ENCODE data around the gene ADD2. TPM values are rescaled to one million over a fixed set of nuclear protein-coding genes. Genes with fewer than 3 reads are reported as not detected.

Gene ADD2
- total RNA-seq, 1 experiment from 2014 or later = 4.4 TPM

- BruUV-seq (replicated peaks) = no TSS peak
- no peak for ATAC-seq
- Histone ChIP-seq H4K20me1 (ENCODE audit: low read length) (no peaks in the 10 kb centered on the region), H3F3A (ENCODE audit: low read length, unreplicated experiment) (no peaks in the 10 kb centered on the region), H3K4me2 (ENCODE audit: low read length) (no peak overlapping the region), H3K4me3 (ENCODE audit: low read length) (no peak overlapping the region), H2AFZ (ENCODE audit: low read length) (no peak overlapping the region), H3K9ac (ENCODE audit: low read length) (no peak overlapping the region), H3K4me1 (ENCODE audit: insufficient read depth, low read length) (no peaks in the 10 kb centered on the region), H3K79me2 (ENCODE audit: low read length) (no peaks in the 10 kb centered on the region), H3K27me3 (ENCODE audit: low read length) (peaks cover 50% of the 10 kb centered on the region), H3K36me3 (ENCODE audit: low read depth, low read length) (no peaks in the 10 kb centered on the region), H3K9me2 (replicated peaks; ENCODE audit: low read length) (no peaks in the 10 kb centered on the region), H3K27ac (ENCODE audit: low read length) (no peak overlapping the region), H3K9me3 (ENCODE audit: low read length) (no peaks in the 10 kb centered on the region)
- ChIA-PET POLR2A (ENCODE audit: unreplicated experiment) (no interaction called here), CTCF (no interaction called here)
- DNase-seq = no peak
- intact Hi-C loops (cut with micrococcal nuclease) = no loop called here
- TF ChIP-seq EZH2 (IDR thresholded peaks at IDR 0.05; ENCODE audit: low read length, unreplicated experiment) (no peak), EZH2phosphoT487 (IDR thresholded peaks at IDR 0.05; ENCODE audit: borderline replicate concordance, low read length) (no peak)
- TF ChIP-seq, protein P1, sequence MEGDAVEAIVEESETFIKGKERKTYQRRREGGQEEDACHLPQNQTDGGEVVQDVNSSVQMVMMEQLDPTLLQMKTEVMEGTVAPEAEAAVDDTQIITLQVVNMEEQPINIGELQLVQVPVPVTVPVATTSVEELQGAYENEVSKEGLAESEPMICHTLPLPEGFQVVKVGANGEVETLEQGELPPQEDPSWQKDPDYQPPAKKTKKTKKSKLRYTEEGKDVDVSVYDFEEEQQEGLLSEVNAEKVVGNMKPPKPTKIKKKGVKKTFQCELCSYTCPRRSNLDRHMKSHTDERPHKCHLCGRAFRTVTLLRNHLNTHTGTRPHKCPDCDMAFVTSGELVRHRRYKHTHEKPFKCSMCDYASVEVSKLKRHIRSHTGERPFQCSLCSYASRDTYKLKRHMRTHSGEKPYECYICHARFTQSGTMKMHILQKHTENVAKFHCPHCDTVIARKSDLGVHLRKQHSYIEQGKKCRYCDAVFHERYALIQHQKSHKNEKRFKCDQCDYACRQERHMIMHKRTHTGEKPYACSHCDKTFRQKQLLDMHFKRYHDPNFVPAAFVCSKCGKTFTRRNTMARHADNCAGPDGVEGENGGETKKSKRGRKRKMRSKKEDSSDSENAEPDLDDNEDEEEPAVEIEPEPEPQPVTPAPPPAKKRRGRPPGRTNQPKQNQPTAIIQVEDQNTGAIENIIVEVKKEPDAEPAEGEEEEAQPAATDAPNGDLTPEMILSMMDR (conservative IDR thresholded peaks at IDR 0.05; ENCODE audit: low read depth, low read length) = no peak
Observed at GRCh38 chr2:70797506-70797905, 29.5 kb upstream of the ADD2 start.

DNA sequence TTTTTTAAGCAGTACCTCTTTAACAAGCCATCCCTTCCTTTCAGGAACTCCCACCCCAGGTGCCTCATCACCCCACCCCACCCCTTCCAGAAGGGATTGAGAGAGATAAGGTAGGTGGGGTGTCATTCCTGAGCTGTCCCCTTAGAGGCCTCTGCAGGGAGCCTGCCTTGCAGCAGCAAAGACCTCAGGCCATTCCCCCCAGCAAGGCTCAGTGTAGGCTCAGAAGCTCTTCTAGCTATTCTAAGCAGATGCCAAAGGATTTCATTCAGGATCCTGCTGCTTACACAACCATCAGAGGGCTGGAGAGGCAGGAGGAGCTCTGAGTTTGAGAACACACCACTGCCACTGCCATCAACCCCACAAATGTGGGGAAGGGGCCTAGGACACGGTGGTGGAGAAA is 28.3 kb upstream of the ADD2 start:
- no peaks in the 10 kb centered on the region for H3K9me3 ChIP-seq (ENCODE audit: low read length)
- H3K4me2 ChIP-seq (ENCODE audit: low read length) = no peak overlapping the region
- peaks cover 47% of the 10 kb centered on the region for H3K27me3 ChIP-seq (ENCODE audit: low read length)
- H3K79me2 ChIP-seq (ENCODE audit: low read length) = no peaks in the 10 kb centered on the region
- ChIA-PET POLR2A (ENCODE audit: unreplicated experiment) (interaction anchor here (0.6 kb wide), 1 partner anchor 45 kb away, joined by 3 read pairs; no protein-coding TSS in a partner anchor), CTCF (no interaction called here)
- DNase-seq (no peak), ATAC-seq (no peak)
- no peaks in the 10 kb centered on the region for H4K20me1 ChIP-seq (ENCODE audit: low read length)
- no peak overlapping the region for H3K9ac ChIP-seq (ENCODE audit: low read length)
- H3K36me3 ChIP-seq (ENCODE audit: low read depth, low read length) = no peaks in the 10 kb centered on the region
- BruUV-seq (replicated peaks) = no TSS peak
- H3K27ac ChIP-seq (ENCODE audit: low read length) = no peak overlapping the region
- H3K4me1 ChIP-seq (ENCODE audit: insufficient read depth, low read length) = no peaks in the 10 kb centered on the region
- H3F3A ChIP-seq (ENCODE audit: low read length, unreplicated experiment) = no peaks in the 10 kb centered on the region
- no peak overlapping the region for H2AFZ ChIP-seq (ENCODE audit: low read length)
- no peak overlapping the region for H3K4me3 ChIP-seq (ENCODE audit: low read length)
- TF ChIP-seq EZH2phosphoT487 (IDR thresholded peaks at IDR 0.05; ENCODE audit: borderline replicate concordance, low read length) (no peak), EZH2 (IDR thresholded peaks at IDR 0.05; ENCODE audit: low read length, unreplicated experiment) (no peak)
- TF ChIP-seq, protein P1 (conservative IDR thresholded peaks at IDR 0.05; ENCODE audit: low read depth, low read length) = no peak
- H3K9me2 ChIP-seq (replicated peaks; ENCODE audit: low read length) = no peaks in the 10 kb centered on the region
- intact Hi-C loops (cut with micrococcal nuclease) = no loop called here

GRCh38 chr2:70795164-70795995 is 27.4 kb upstream of the ADD2 start:
- BruUV-seq (replicated peaks) = no TSS peak
- Histone ChIP-seq H2AFZ (ENCODE audit: low read length) (no peak overlapping the region), H3K36me3 (ENCODE audit: low read depth, low read length) (no peaks in the 10 kb centered on the region), H3K9me3 (ENCODE audit: low read length) (no peaks in the 10 kb centered on the region), H3K9ac (ENCODE audit: low read length) (no peak overlapping the region), H3F3A (ENCODE audit: low read length, unreplicated experiment) (no peaks in the 10 kb centered on the region), H3K4me3 (ENCODE audit: low read length) (no peak overlapping the region), H3K79me2 (ENCODE audit: low read length) (no peaks in the 10 kb centered on the region), H3K4me2 (ENCODE audit: low read length) (no peak overlapping the region), H4K20me1 (ENCODE audit: low read length) (no peaks in the 10 kb centered on the region), H3K27ac (ENCODE audit: low read length) (no peak overlapping the region), H3K9me2 (replicated peaks; ENCODE audit: low read length) (no peaks in the 10 kb centered on the region), H3K4me1 (ENCODE audit: insufficient read depth, low read length) (no peaks in the 10 kb centered on the region), H3K27me3 (ENCODE audit: low read length) (peaks cover 44% of the 10 kb centered on the region)
- TF ChIP-seq EZH2phosphoT487 (IDR thresholded peaks at IDR 0.05; ENCODE audit: borderline replicate concordance, low read length) (no peak), EZH2 (IDR thresholded peaks at IDR 0.05; ENCODE audit: low read length, unreplicated experiment) (no peak)
- TF ChIP-seq, protein P1 (conservative IDR thresholded peaks at IDR 0.05; ENCODE audit: low read depth, low read length) = no peak
- ChIA-PET POLR2A (ENCODE audit: unreplicated experiment) (no interaction called here), CTCF (no interaction called here)
- intact Hi-C loops (cut with micrococcal nuclease) = no loop called here
- ATAC-seq = no peak
- DNase-seq = no peak

Data from PC-3 (cell line).